ENCODE measurements around the gene CYP27B1. TPM values are rescaled to one million over a fixed set of nuclear protein-coding genes. Genes with fewer than 3 reads are reported as not detected.

The CYP27B1 gene
- total RNA-seq, 4 donors from 2014 or later: 3.0 TPM; not detected in 3

- no peak for DNase-seq (ENCODE audit: low spot score in 2 of 2)
- Histone ChIP-seq H3K27ac (no peak overlapping the region), H3K36me3 (peaks cover 0 to 64% (median 25%) of the 10 kb centered on the region in 3 donors), H3K9me3 (no peaks in the 10 kb centered on the region), H3K4me3 (no peak overlapping the region), H3K4me1 (peaks cover 0 to 10% (median 0%) of the 10 kb centered on the region in 4 donors), H3K27me3 (no peaks in the 10 kb centered on the region)
- WGBS, 2 donors: 78 to 82% methylated on average over 10 to 11 of the region's 11 CpGs
- TF ChIP-seq EP300 (IDR thresholded peaks at IDR 0.05) (no peak), POLR2A (IDR thresholded peaks at IDR 0.05) (no peak), CTCF (IDR thresholded peaks at IDR 0.05) (no peak)
Observed at GRCh38 chr12:57720606-57721595, 46.0 kb downstream of the CYP27B1 start.

DNA sequence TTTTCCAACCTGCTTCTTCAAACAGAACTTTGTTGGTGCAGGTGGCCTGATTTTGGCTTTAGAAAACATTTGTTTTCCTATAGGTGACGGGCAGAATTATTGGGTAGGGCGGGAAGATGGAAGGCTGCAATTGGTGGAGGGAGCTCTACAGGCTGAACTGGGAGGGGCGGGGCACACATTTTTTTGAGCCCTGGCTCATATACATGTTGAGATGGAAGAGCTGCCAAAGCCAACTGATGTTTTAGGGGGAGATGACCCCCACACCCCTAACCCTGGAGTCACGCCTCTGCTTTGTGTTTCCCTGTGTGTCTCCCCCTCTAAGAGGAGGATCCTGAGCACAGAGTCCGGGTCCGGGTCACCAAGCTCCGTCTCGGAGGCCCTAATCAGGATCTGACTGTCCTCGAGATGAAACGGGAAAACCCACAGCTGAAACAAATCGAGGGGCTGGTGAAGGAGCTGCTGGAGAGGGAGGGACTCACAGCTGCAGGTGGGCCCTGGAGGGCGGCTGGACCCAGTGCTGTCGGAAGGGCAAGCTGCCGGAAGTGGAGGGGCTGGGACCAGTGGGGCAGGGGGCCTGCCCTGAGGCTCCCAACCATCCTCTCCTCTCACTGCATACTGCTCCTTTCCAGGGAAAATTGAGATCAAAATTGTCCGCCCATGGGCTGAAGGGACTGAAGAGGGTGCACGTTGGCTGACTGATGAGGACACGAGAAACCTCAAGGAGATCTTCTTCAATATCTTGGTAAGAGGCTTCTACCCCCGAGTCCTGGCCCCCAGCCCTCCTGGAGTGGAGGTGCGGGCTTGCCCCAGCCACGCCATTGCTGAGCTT lies 46.9 kb downstream of the CYP27B1 start:
- 90% methylated on average over 20 of the region's 20 CpGs for WGBS, 2 donors
- no peak for DNase-seq (ENCODE audit: low spot score in 2 of 2)
- H3K4me1 ChIP-seq: peaks cover 0 to 3% (median 0%) of the 10 kb centered on the region in 4 donors
- H3K36me3 ChIP-seq: peaks cover 0 to 73% (median 25%) of the 10 kb centered on the region in 3 donors
- no peaks in the 10 kb centered on the region for H3K27me3 ChIP-seq
- H3K27ac ChIP-seq: no peak overlapping the region
- TF ChIP-seq EP300 (IDR thresholded peaks at IDR 0.05) (no peak), CTCF (IDR thresholded peaks at IDR 0.05) (no peak), POLR2A (IDR thresholded peaks at IDR 0.05) (no peak)
- no peak overlapping the region for H3K4me3 ChIP-seq
- H3K9me3 ChIP-seq: no peaks in the 10 kb centered on the region

- 95% methylated on average over 15 of the region's 15 CpGs for WGBS, 2 donors
- Histone ChIP-seq H3K27ac (no peak overlapping the region), H3K9me3 (no peaks in the 10 kb centered on the region), H3K36me3 (peaks cover 0 to 82% (median 25%) of the 10 kb centered on the region in 3 donors), H3K27me3 (no peaks in the 10 kb centered on the region), H3K4me3 (no peak overlapping the region), H3K4me1 (peaks cover 0 to 3% (median 0%) of the 10 kb centered on the region in 4 donors)
- TF ChIP-seq POLR2A (IDR thresholded peaks at IDR 0.05): no peak
- TF ChIP-seq EP300 (IDR thresholded peaks at IDR 0.05): no peak
- no peak for TF ChIP-seq CTCF (IDR thresholded peaks at IDR 0.05)
- DNase-seq (ENCODE audit: low spot score in 2 of 2): no peak
Observed at GRCh38 chr12:57718641-57719528, 48.0 kb downstream of the CYP27B1 start.

GRCh38 chr12:57717846-57718640 lies 48.8 kb downstream of the CYP27B1 start:
- H3K4me1 ChIP-seq: no peaks in the 10 kb centered on the region
- no peak overlapping the region for H3K4me3 ChIP-seq
- no peak overlapping the region for H3K27ac ChIP-seq
- DNase-seq (ENCODE audit: low spot score in 2 of 2): no peak
- TF ChIP-seq EP300 (IDR thresholded peaks at IDR 0.05) (no peak), POLR2A (IDR thresholded peaks at IDR 0.05) (no peak), CTCF (IDR thresholded peaks at IDR 0.05) (no peak)
- H3K36me3 ChIP-seq: peaks cover 0 to 89% (median 25%) of the 10 kb centered on the region in 3 donors
- WGBS, 2 donors: 93 to 94% methylated on average over 22 of the region's 22 CpGs
- no peaks in the 10 kb centered on the region for H3K9me3 ChIP-seq
- H3K27me3 ChIP-seq: no peaks in the 10 kb centered on the region
